GM23248 (cell line): Measurements from ENCODE around the gene PDK1. TPM values are rescaled to one million over a fixed set of nuclear protein-coding genes. Genes with fewer than 3 reads are reported as not detected.

Source experiments
- DNase-seq: peaks from one replicate; pipeline ENCODE4 v3.0.0-alpha.2; 2015
- H2AFZ ChIP-seq: fragments of 200-600 bp; sonication (generic); 2 replicates; pipeline ENCODE4 v1.6.1; 2016; ENCODE audit warnings: antibody characterized with exemption
- H3F3A ChIP-seq: fragments of 200-600 bp; sonication (generic); 2 replicates; pipeline ENCODE4 v1.6.1; 2016; ENCODE audit warnings: mild to moderate bottlenecking, antibody characterized with exemption, mixed run types; ENCODE audit not compliant: insufficient read depth
- H3K27ac ChIP-seq: fragments of 200-600 bp; sonication (generic); 2 replicates; pipeline ENCODE4 v1.5.1; 2016; ENCODE audit warnings: mild to moderate bottlenecking
- H3K27me3 ChIP-seq: fragments of 200-600 bp; sonication (generic); replicated peaks from 2 replicates; pipeline ENCODE4 v1.6.1; 2016; ENCODE audit warnings: mild to moderate bottlenecking; ENCODE audit not compliant: insufficient read depth
- H3K36me3 ChIP-seq: fragments of 200-600 bp; sonication (generic); 2 replicates; pipeline ENCODE4 v1.6.1; 2016; ENCODE audit warnings: low read depth, mild to moderate bottlenecking
- H3K4me1 ChIP-seq: fragments of 200-600 bp; sonication (generic); 2 replicates; pipeline ENCODE4 v1.6.1; 2016; ENCODE audit warnings: mild to moderate bottlenecking; ENCODE audit not compliant: insufficient read depth
- H3K4me2 ChIP-seq: fragments of 200-600 bp; sonication (generic); one replicate; pipeline ENCODE4 v1.6.1; 2016; ENCODE audit warnings: mild to moderate bottlenecking; ENCODE audit not compliant: unreplicated experiment
- H3K4me3 ChIP-seq: fragments of 200-600 bp; sonication (generic); 2 replicates; pipeline ENCODE4 v1.5.1; 2016; ENCODE audit warnings: mild to moderate bottlenecking
- H3K79me2 ChIP-seq: fragments of 200-600 bp; sonication (generic); 2 replicates; pipeline ENCODE4 v1.6.1; 2016; ENCODE audit warnings: mild to moderate bottlenecking; ENCODE audit not compliant: insufficient read depth
- H3K9ac ChIP-seq: fragments of 200-600 bp; sonication (generic); 2 replicates; pipeline ENCODE4 v1.6.1; 2016; ENCODE audit warnings: mild to moderate bottlenecking
- H3K9me2 ChIP-seq: fragments of 200-600 bp; sonication (generic); 2 replicates; pipeline ENCODE4 v1.6.1; 2016; ENCODE audit warnings: mixed run types, mild to moderate bottlenecking, moderate library complexity; ENCODE audit not compliant: insufficient read depth
- H3K9me3 ChIP-seq: fragments of 200-600 bp; sonication (generic); one replicate; pipeline ENCODE4 v1.6.1; 2017; ENCODE audit warnings: low read depth
- H4K20me1 ChIP-seq: fragments of 200-600 bp; sonication (generic); 2 replicates; pipeline ENCODE4 v1.6.0; 2016; ENCODE audit not compliant: insufficient read depth
- EZH2 ChIP-seq: fragments of 200-600 bp; sonication (generic); IDR thresholded peaks from 2 replicates; pipeline ENCODE4 v1.6.1; 2018; ENCODE audit warnings: antibody characterized with exemption, mild to moderate bottlenecking; ENCODE audit not compliant: insufficient read depth, poor library complexity, severe bottlenecking
- EZH2phosphoT487 ChIP-seq: fragments of 200-600 bp; sonication (generic); IDR thresholded peaks from 2 replicates; pipeline ENCODE4 v1.6.1; 2018; ENCODE audit warnings: antibody characterized with exemption, moderate library complexity, mild to moderate bottlenecking, low read depth; ENCODE audit not compliant: insufficient read depth
- WGBS, 2 experiments: methylation state at CpG; one replicate each; pipeline ENCODE4 v1.1.6; 2015 to 2017; ENCODE audit warnings: low lambda C conversion rate in 2 of 2, low coverage in 1 of 2; ENCODE audit errors: missing lambda C conversion rate in 2 of 2; 5-methylcytosine and 5-hydroxymethylcytosine counted together
- in situ Hi-C: fragments of 300-500 bp; cut with MboI; formaldehyde crosslinking; loops from 2 replicates; pipeline ENCODE4 v1.15.0; 2020
- polyA plus RNA-seq: library from polyadenylated mRNA; unstranded; fragments of >200 nt; fragmentation: Nextera tagmentation; extraction: Ambion mirVana; gene quantifications from 2 replicates; pipeline ENCODE4 v1.2.1, GENCODE V29; 2016
- total RNA-seq: library from RNA; depleted of rRNA; stranded (reverse); fragments of >200 nt; shearing (Covaris generic); gene quantifications from 2 replicates; pipeline ENCODE4 v1.2.3, GENCODE V29; 2014

The PDK1 gene
- total and polyA plus RNA-seq, 2 experiments from 2014 or later, result 22.7 to 53.9 TPM

DNA sequence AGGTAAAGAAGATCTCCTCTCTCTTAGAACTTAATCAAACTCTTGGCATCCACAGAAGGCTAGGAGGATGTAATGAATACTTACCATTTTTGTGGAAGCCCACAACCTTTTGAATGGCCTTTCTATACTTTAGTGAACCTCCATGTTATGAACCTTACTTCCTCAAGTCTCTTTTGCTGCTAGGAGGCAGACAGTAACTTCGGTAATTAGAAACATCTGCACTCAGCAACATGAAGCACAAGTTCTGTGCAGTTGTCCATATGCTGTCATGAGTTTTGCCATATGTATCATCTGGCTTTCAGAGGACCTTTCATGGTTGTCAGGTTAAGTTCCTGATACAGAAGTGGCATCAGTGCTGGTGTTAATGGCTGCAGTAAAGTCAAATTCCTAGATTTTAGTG lies 50.4 kb downstream of the PDK1 start:
- Histone ChIP-seq H3K9me2 (no peaks in the 10 kb centered on the region), H3K9me3 (no peaks in the 10 kb centered on the region), H3K27me3 (no peaks in the 10 kb centered on the region), H4K20me1 (no peaks in the 10 kb centered on the region), H3K36me3 (peaks cover 40% of the 10 kb centered on the region), H3K27ac (no peak overlapping the region), H2AFZ (no peak overlapping the region), H3F3A (peaks cover 5% of the 10 kb centered on the region; the same call in 1 of the 2 replicates), H3K4me1 (peaks cover 12% of the 10 kb centered on the region; the same call in 1 of the 2 replicates), H3K4me2 (no peak overlapping the region), H3K4me3 (no peak overlapping the region), H3K9ac (no peak overlapping the region), H3K79me2 (no peaks in the 10 kb centered on the region)
- TF ChIP-seq EZH2phosphoT487, result no peak
- TF ChIP-seq EZH2, result no peak
- in situ Hi-C loops, result no loop called here
- DNase-seq, result peak; percentile 55
- WGBS, 2 experiments, result 0% methylated on average over 1 of the region's 1 CpG

DNA sequence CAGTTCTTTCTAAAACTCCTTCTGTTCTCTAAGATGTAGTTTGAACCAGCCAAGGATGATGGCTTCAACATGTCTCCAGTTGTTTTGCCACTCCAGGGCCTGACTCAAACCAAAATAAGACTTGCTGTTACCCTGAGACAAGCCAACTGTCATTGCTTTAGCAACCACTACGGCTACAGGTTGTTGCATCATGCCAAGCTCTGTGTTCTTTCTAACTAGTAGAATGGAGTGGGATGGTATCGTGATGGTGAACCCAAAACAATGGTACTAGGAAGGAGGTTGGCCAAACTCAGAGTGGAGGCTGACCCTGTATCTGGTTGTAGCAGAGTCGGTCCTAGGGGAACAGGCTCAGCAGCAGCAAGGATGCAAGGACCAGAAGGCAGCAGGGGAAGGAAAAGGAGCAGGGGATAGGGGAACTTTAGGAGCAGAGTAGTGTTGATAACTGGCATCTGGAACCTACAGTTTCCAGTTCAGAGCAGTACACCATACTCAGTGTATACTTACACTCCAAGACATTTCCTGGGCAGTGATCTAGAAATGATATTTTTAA lies 51.6 kb downstream of the PDK1 start:
- no peak overlapping the region for H3K9ac ChIP-seq
- H2AFZ ChIP-seq, result no peak overlapping the region
- no peaks in the 10 kb centered on the region for H3K9me2 ChIP-seq
- no peak overlapping the region for H3K4me2 ChIP-seq
- H3K4me1 ChIP-seq, result peaks cover 12% of the 10 kb centered on the region; the same call in 1 of the 2 replicates
- no peaks in the 10 kb centered on the region for H4K20me1 ChIP-seq
- H3K27ac ChIP-seq, result no peak overlapping the region
- H3K79me2 ChIP-seq, result no peaks in the 10 kb centered on the region
- TF ChIP-seq EZH2phosphoT487, result no peak
- TF ChIP-seq EZH2, result no peak
- H3F3A ChIP-seq, result peaks cover 7% of the 10 kb centered on the region; the same call in 1 of the 2 replicates
- in situ Hi-C loops, result no loop called here
- no peaks in the 10 kb centered on the region for H3K27me3 ChIP-seq
- H3K9me3 ChIP-seq, result no peaks in the 10 kb centered on the region
- peaks cover 33% of the 10 kb centered on the region for H3K36me3 ChIP-seq
- DNase-seq, result no peak
- H3K4me3 ChIP-seq, result no peak overlapping the region
- WGBS, 2 experiments, result 95 to 96% methylated on average over 3 of the region's 3 CpGs

DNA sequence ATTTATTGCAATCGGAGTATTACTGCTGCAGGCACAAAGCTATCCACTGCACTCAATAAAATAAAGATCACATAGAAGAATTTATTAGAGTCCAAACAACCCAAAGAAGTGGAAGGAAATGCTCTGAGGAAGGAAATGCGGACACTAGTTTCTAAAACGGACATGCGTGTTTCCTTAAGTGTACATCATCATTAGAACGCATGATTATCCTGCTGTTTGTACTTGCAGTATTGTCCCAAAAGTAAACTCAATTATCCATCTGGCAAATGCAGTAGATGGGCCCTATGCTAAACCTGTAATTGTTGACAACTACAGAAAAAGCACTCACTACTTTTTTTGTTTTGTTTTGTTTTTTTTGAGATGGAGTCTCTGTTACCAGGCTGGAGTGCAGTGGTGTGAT lies 53.6 kb downstream of the PDK1 start:
- Histone ChIP-seq H3K27ac (no peak overlapping the region), H3K4me2 (no peak overlapping the region), H3K9ac (no peak overlapping the region), H3K4me1 (peaks cover 12% of the 10 kb centered on the region; the same call in 1 of the 2 replicates), H3K79me2 (no peaks in the 10 kb centered on the region), H3K36me3 (peaks cover 28% of the 10 kb centered on the region), H3K9me3 (no peaks in the 10 kb centered on the region), H4K20me1 (no peaks in the 10 kb centered on the region), H2AFZ (no peak overlapping the region), H3K9me2 (no peaks in the 10 kb centered on the region), H3K27me3 (no peaks in the 10 kb centered on the region), H3K4me3 (no peak overlapping the region), H3F3A (peaks cover 7% of the 10 kb centered on the region; the same call in 1 of the 2 replicates)
- WGBS, 2 experiments, result 96 to 97% methylated on average over 5 of the region's 5 CpGs
- DNase-seq, result no peak
- TF ChIP-seq EZH2 (no peak), EZH2phosphoT487 (no peak)
- in situ Hi-C loops, result no loop called here

DNA sequence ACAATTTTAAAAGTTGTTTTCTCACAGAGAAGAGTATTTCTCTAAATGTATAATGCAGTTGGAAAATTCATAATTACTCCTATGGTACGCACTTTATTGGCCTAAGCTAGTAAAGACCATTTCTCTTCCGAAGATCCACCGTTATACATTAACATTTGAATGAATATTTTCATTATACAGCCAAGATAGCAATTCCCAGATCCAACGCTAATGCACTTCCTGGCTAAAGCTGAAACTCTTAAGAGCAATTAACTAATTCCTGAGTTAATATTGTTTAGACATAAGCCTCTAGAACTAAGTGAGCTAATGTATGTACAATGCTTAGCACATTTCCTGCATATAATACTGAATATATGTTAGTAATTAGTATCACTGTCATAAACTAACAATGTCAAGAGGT lies 56.2 kb downstream of the PDK1 start:
- no peak overlapping the region for H3K27ac ChIP-seq
- DNase-seq, result no peak
- no peaks in the 10 kb centered on the region for H3K27me3 ChIP-seq
- no peak overlapping the region for H3K4me2 ChIP-seq
- no peaks in the 10 kb centered on the region for H3K9me2 ChIP-seq
- no peaks in the 10 kb centered on the region for H3K9me3 ChIP-seq
- H3K4me1 ChIP-seq, result no peaks in the 10 kb centered on the region
- no peak for TF ChIP-seq EZH2
- no peak for TF ChIP-seq EZH2phosphoT487
- peaks cover 17% of the 10 kb centered on the region for H3K36me3 ChIP-seq
- no peak overlapping the region for H2AFZ ChIP-seq
- in situ Hi-C loops, result no loop called here
- H3K9ac ChIP-seq, result no peak overlapping the region
- 92 to 95% methylated on average over 4 of the region's 4 CpGs for WGBS, 2 experiments
- peaks cover 7% of the 10 kb centered on the region; the same call in 1 of the 2 replicates for H3F3A ChIP-seq
- no peaks in the 10 kb centered on the region for H4K20me1 ChIP-seq
- H3K79me2 ChIP-seq, result no peaks in the 10 kb centered on the region
- H3K4me3 ChIP-seq, result no peak overlapping the region
